Measurements from ENCODE around the gene SOX18. TPM values are rescaled to one million over a fixed set of nuclear protein-coding genes. Genes with fewer than 3 reads are reported as not detected.

The SOX18 gene
- total and polyA plus RNA-seq, 10 donors = 7.3 to 63.1 (median 23.9) TPM

DNA sequence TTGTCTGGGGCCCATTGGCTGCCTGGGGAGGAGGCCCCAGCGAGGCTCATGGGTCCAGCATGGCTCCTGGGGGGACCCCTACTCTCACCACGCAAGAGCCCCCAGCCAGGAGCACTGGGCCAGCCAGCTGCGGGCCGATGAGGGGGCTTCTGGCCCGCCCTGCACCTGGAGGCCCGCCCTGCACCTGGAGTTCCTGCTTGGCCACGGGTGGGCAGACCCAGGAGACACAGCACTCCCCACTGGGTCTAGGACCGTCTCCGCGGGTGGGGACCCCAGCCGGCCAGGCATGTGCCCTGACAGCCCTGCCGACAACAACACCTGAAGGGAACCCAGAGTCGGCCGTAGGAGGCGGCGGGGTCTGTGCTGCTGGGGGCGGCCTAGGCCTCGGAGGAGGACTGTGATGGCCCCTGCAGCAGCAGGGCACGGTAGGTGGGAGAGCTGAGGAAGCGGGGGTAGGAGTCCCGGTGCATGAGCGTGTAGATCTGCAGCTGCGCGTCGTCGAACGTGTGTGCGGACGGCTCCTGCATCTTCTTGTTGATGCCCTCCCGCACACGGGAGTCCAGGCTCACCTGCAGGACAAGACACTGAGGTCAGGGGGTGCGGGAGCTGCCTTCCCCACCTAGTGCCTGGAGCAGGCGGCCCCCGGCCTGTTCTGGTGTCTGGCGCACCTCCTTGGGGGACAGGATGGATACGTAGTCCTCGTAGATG, 24.2 kb upstream of the SOX18 start:
- intact Hi-C loops (cut with DNase I; ENCODE audit: low total_unique reads) = no loop called here
- Histone ChIP-seq H3K27me3 (replicated peaks in 1 of 7) (no peaks in the 10 kb centered on the region), H3K9me3 (no peaks in the 10 kb centered on the region), H3K4me3 (no peak overlapping the region), H3K36me3 (peaks cover 0 to 68% (median 48%) of the 10 kb centered on the region in 6 donors), H3K27ac (peak overlapping the region in 3 of 8 donors; percentile 54 to 65 (median 58)), H3K4me1 (peaks cover 21 to 100% (median 77%) of the 10 kb centered on the region in 6 donors)
- TF ChIP-seq POLR2AphosphoS5 (IDR thresholded peaks at IDR 0.05) (peak; percentile 32 to 67 (median 49)), POLR2A (IDR thresholded peaks at IDR 0.05) (no peak)
- WGBS, 5 donors = 89 to 94% (median 91%) methylated on average over 25 to 37 of the region's 37 CpGs
- no peak for DNase-seq

DNA sequence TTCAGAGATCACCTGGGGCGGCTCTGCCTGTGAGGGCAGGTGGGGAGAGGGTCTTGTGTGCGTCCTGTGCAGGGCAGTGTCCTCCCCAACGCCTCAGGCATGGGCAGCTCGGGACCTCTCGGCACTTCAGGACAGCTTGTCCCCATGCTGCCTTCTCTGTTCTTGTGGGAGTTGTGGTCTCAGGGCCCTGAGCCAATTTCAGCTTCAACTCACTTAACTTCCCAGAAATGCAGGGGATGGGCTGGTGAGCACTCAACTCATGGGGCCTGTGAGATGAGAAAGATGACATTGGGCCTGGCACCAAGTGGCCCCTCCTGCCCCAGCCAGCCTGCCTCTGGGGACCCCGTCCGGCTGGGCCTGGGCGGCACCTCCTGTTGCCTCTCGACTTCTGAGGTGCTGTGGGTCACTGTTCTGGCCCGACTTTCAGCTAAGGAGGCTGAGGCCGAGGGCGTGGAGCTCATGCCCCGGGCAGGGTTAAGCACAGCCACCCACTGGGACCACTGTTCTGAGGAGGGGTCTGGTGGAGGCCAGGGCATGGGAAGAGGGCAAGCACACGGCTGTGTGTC, 23.1 kb upstream of the SOX18 start:
- WGBS, 5 donors = 61 to 86% (median 69%) methylated on average over 6 to 14 of the region's 14 CpGs
- intact Hi-C loops (cut with DNase I; ENCODE audit: low total_unique reads) = no loop called here

DNA sequence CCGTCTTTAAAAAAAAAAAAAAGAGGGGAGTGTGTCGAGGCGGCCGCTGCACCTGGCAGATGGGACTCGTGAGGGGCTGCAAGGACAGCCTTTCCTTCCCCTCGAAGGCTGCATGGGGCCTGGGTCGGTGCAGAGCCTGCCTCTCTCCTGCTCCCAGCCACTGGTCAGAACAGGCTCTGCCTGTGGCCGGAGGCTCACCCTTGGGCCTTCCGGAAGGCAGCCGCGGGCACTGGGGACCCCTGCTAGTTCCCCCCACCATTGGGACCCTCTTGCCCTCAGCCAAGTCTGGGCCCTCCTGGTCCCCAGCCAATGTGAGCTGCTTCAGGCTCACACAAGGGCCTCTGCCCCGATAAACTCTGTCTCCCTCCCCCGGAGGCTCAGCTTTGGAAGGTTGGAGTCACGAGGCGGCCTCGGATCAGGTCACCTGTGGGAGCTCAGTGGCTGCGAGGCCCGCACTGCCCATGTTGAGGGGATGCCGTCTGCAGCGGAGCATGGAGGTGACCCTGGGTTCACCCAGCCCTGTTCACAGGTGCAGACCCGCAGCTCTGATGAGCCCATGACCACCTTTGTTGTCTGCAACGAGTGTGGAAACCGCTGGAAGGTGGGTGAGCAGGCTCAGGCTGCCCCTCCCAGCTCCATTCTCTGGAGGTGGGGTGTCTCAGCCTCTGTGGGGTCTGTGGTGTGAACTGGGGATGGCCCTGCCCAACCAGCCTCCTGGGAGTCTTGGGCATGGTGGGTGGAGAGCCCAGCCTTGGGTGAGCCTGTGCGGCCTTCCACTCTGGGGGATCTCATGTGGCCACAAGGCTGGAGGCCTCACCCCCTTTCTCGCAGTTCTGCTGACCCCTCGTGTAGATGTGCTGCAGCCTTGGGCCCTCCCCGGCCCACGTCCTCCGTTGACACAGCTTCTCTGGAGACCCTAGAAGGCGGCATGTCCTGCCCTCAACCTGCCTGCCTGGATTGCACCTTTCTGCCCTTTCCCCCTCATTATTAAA, 22.2 kb upstream of the SOX18 start:
- peaks cover 11 to 100% (median 78%) of the 10 kb centered on the region in 6 donors for H3K4me1 ChIP-seq
- no peak for DNase-seq
- H3K9me3 ChIP-seq = no peaks in the 10 kb centered on the region
- H3K36me3 ChIP-seq = peaks cover 0 to 58% (median 48%) of the 10 kb centered on the region in 6 donors
- intact Hi-C loops (cut with DNase I; ENCODE audit: low total_unique reads) = no loop called here
- TF ChIP-seq, protein P1, sequence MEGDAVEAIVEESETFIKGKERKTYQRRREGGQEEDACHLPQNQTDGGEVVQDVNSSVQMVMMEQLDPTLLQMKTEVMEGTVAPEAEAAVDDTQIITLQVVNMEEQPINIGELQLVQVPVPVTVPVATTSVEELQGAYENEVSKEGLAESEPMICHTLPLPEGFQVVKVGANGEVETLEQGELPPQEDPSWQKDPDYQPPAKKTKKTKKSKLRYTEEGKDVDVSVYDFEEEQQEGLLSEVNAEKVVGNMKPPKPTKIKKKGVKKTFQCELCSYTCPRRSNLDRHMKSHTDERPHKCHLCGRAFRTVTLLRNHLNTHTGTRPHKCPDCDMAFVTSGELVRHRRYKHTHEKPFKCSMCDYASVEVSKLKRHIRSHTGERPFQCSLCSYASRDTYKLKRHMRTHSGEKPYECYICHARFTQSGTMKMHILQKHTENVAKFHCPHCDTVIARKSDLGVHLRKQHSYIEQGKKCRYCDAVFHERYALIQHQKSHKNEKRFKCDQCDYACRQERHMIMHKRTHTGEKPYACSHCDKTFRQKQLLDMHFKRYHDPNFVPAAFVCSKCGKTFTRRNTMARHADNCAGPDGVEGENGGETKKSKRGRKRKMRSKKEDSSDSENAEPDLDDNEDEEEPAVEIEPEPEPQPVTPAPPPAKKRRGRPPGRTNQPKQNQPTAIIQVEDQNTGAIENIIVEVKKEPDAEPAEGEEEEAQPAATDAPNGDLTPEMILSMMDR (IDR thresholded peaks at IDR 0.05 in 8 of 11, conservative IDR thresholded peaks at IDR 0.05 in 3 of 11) = no peak
- peak; percentile 75 to 91 (median 80) for TF ChIP-seq POLR2AphosphoS5 (IDR thresholded peaks at IDR 0.05)
- 76 to 84% (median 79%) methylated on average over 29 to 30 of the region's 30 CpGs for WGBS, 5 donors
- H3K27me3 ChIP-seq (replicated peaks in 1 of 7) = no peaks in the 10 kb centered on the region
- H3K27ac ChIP-seq = peak overlapping the region in 5 of 8 donors; percentile 23 to 65 (median 54)
- no peak overlapping the region for H3K4me3 ChIP-seq

More for the DNA sequence above, 23.1 kb upstream of the SOX18 start:
- no peak overlapping the region for H3K4me3 ChIP-seq
- DNase-seq = no peak
- peak overlapping the region in 5 of 8 donors; percentile 23 to 65 (median 54) for H3K27ac ChIP-seq
- TF ChIP-seq POLR2AphosphoS5 (IDR thresholded peaks at IDR 0.05) (peak; percentile 22 to 75 (median 43)), POLR2A (IDR thresholded peaks at IDR 0.05) (no peak)
- TF ChIP-seq, protein P1 (IDR thresholded peaks at IDR 0.05 in 8 of 11, conservative IDR thresholded peaks at IDR 0.05 in 3 of 11) = no peak
- no peaks in the 10 kb centered on the region for H3K27me3 ChIP-seq (replicated peaks in 1 of 7)
- H3K36me3 ChIP-seq = peaks cover 0 to 67% (median 48%) of the 10 kb centered on the region in 6 donors
- H3K4me1 ChIP-seq = peaks cover 21 to 100% (median 77%) of the 10 kb centered on the region in 6 donors
- no peaks in the 10 kb centered on the region for H3K9me3 ChIP-seq

DNA sequence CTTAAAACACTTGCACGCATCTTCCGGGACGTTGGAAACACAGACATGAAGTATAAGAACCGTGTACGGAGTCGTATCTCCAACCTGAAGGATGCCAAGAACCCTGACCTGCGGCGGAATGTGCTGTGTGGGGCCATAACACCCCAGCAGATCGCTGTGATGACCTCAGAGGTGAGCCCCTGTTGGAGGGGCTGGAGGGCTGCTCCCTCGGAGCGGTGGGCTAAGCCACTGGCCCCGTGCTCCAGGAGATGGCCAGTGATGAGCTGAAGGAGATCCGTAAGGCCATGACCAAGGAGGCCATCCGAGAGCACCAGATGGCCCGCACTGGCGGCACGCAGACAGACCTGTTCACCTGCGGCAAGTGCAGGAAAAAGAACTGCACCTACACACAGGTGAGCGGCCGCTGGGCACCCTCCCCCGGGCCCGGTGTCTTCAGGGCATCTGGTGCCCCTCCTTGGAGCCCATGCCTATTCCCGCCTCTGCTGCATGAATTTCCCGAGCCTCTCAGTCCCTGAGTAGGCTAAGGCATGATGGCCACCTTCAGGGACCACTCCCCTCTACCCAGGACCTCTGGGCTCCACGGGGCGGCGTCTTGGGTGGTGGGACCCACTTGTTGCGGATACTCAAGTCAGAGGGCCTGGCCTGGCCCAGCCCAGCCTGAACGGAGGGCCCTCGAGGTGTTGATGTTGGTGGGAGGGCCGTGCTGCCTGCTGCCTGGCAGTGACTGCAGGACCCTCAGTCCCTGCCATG, 21.0 kb upstream of the SOX18 start:
- H3K36me3 ChIP-seq = peaks cover 0 to 46% (median 39%) of the 10 kb centered on the region in 6 donors
- peak overlapping the region in 2 of 8 donors; percentile 54 to 65 for H3K27ac ChIP-seq
- intact Hi-C loops (cut with DNase I; ENCODE audit: low total_unique reads) = no loop called here
- TF ChIP-seq, protein P1 (IDR thresholded peaks at IDR 0.05 in 8 of 11, conservative IDR thresholded peaks at IDR 0.05 in 3 of 11) = no peak
- TF ChIP-seq POLR2AphosphoS5 (IDR thresholded peaks at IDR 0.05) = peak; percentile 41 to 79 (median 55)
- H3K27me3 ChIP-seq (replicated peaks in 1 of 7) = no peaks in the 10 kb centered on the region
- 89 to 96% (median 93%) methylated on average over 26 to 31 of the region's 31 CpGs for WGBS, 5 donors
- DNase-seq = no peak
- no peak overlapping the region for H3K4me3 ChIP-seq
- H3K9me3 ChIP-seq = no peaks in the 10 kb centered on the region
- peaks cover 18 to 100% (median 79%) of the 10 kb centered on the region in 6 donors for H3K4me1 ChIP-seq

All from spleen (tissue), 11 donors.